ENCODE results near the gene GRK6.
A peak's percentile ranks its signal among the peaks of the same experiment; 100 is the strongest.

GRK6 gene

DNA sequence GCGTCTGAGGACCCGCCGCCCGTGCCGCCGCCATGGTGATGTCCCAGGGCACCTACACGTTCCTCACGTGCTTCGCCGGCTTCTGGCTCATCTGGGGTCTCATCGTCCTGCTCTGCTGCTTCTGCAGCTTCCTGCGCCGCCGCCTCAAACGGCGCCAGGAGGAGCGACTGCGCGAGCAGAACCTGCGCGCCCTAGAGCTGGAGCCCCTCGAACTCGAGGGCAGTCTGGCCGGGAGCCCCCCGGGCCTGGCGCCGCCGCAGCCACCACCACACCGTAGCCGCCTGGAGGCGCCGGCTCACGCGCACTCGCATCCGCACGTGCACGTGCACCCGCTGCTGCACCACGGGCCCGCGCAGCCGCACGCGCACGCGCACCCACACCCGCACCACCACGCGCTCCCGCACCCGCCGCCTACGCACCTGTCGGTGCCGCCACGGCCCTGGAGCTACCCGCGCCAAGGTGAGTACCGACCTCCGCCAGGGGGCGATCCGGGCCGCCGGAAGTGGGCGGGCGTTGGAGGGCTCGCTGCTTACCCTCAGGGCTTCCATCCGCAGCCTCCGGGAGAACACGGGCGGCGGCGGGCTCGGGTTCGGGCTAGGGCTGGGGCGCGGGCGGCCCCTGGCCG lies 28.7 kb downstream of the GRK6 start:
- DNase-seq, result peak; percentile 87

DNA sequence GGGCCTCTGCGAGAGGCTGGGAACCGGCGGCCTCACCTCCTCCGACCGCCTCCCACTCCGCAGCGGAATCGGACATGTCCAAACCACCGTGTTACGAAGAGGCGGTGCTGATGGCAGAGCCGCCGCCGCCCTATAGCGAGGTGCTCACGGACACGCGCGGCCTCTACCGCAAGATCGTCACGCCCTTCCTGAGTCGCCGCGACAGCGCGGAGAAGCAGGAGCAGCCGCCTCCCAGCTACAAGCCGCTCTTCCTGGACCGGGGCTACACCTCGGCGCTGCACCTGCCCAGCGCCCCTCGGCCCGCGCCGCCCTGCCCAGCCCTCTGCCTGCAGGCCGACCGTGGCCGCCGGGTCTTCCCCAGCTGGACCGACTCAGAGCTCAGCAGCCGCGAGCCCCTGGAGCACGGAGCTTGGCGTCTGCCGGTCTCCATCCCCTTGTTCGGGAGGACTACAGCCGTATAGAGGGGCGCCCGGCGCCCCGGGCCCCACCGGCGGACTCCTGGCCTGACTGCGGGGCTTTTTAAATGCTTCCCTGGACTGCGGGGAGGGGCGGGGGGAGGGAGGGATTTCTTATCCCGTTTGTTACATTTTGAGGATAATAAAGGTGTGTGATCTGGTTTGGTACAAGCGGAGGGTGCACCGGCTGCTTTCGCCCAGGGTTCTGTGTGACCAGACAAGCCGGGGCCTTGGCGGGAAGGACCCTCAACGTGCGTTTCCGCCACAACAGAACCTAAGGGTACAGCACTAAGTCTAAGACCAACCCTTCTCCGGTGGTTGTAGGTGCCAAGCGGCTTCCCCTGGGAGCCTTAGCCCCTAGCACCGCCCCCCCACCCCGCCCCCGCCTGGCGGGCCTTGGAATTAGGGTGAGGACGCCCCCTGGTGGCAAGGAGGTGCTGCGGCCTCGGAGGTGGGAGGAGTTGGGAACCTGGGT lies 29.4 kb downstream of the GRK6 start:
- DNase-seq, result peak; percentile 96

DNA sequence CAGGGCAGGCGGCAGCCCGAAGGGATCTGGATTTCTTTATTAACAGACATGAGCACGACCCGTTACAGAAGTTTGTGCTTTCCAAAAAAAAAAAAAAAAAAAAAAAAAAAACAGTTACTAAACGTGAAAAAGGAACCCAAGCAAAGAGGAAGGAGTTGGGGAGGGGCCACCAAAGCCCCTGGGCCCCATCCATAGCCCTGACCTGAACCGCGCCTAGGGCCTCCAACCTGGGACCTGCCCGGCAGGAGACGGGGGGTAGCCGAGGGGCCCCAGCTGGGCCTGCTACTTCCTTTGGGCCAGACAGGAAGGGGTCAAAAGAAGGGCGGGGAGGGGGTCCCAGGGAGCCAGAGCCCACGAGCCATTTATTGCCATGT lies 30.1 kb downstream of the GRK6 start:
- no peak for DNase-seq

DNA sequence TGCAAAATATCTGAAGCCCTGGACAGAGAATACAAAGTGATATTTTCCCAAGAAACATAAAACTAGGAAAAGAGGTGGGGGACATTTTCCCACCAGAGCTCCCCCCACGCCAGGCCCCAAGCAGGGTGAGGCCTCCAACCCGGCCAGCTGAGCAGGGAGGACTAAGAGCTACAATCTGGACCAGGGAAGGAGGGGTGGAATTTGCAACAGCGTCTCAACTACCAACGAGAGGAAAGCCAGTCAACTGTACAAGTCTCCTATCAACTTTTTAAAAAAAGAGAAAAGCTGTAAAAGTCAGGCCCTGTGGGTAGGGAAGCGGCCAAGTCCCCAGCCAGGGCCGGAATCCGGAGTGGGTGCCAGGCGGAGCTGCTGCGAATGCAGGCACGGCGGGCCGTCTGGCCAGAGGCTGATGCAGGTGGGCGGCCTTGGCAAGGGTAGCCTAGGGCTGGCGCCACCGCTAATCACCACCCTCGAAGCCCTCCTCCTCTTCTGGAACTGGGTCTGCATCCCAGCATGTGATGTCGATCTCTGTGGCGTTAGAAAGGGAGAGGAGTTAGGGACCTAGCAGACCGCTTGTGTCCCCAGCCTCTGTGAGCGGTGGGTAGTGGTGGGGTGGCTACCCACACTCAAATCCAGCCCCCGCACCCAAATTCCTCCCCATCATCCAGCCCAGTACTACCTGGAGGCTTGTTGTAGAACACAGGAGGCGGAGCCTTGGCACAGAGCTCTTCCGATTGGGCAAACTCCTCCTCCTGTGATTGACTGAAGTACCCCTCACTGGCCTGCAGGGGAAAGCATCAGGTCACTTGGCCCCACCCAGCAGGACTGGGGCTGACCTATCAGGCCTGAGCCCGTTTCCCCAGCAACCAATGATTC lies 30.7 kb downstream of the GRK6 start:
- DNase-seq, result peak; percentile 98

DNA sequence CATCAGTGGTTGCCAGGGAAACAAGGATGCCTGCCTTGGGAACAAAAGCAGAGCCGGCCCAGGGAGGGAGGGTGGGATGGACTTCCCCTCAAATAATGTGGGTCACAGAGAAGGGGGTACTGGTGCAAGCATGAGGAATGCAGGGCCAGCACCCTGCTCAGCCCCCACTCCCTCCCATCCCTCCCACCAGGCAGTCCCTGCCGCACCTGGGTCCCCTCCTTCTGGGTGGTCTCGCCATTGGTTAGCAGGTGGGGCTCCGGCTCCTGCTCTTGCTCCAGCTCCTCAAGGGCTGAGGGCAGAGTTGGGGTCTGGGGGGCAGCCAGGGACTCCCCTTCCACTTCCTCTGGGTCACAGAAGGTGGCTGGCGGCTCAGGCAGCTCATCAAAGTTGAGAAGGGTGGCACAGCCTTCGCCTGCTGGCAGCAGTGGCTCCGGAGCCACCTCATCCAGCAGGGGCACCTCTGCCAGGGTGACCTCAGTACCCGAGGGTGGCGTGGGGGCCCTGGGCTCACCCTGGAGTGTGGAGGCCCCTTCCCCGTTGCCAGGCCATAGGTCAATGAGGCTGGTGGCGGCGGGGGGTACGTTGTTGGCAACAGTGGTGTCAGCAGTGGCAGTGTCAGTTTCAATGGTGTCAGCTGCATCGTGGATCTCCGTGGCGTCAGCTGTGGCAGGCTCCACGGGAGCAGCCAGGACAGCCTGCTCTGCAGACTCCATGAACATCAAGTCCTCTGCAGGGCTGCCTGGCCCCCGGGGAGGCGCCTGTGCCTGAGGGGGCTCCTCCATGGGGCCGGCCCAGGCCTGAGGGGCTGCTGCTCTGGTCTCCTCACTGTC lies 31.6 kb downstream of the GRK6 start:
- DNase-seq, result no peak

DNA sequence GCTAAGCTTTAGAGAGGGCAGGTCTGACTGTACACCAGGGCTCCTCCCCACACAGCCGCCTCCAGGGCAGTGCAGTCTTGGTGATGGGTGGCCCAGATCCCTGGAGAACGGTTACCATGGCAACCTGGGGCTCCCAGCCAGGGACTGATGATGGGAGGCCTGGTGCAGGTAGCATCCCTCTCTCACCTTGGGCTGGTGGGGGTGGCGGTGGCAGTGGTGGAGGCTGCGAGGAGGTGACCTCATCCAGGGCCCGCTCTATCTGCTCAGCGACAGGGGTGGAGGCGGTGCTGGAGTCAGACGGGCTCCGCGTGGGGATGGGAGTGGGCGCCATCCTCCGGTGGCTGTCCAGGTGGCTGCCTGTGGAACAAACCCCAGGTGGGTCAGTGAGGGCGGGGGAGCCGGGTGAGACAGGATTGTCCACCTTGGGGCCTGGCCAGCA lies 32.5 kb downstream of the GRK6 start:
- no peak for DNase-seq

DNA sequence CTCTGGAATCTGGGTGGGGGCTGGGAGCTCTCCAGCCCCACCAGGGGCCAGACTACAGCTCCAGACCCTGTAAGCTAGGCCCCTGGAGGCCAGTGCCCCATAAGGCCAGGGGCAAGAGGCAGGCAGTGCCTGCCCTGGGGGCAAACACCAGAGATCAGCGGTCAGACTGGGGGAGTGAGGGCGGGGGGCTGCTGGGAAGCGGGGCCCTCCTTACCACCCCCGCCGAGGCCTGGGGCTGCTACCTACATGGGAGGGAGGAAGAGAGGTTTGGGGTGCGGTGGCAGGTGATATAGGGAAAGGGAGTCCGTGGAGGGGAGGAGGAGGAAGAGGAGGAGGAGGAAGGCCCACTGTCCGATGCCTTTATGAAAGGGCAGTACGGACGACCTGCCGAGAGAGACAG lies 32.9 kb downstream of the GRK6 start:
- DNase-seq, result no peak

DNA sequence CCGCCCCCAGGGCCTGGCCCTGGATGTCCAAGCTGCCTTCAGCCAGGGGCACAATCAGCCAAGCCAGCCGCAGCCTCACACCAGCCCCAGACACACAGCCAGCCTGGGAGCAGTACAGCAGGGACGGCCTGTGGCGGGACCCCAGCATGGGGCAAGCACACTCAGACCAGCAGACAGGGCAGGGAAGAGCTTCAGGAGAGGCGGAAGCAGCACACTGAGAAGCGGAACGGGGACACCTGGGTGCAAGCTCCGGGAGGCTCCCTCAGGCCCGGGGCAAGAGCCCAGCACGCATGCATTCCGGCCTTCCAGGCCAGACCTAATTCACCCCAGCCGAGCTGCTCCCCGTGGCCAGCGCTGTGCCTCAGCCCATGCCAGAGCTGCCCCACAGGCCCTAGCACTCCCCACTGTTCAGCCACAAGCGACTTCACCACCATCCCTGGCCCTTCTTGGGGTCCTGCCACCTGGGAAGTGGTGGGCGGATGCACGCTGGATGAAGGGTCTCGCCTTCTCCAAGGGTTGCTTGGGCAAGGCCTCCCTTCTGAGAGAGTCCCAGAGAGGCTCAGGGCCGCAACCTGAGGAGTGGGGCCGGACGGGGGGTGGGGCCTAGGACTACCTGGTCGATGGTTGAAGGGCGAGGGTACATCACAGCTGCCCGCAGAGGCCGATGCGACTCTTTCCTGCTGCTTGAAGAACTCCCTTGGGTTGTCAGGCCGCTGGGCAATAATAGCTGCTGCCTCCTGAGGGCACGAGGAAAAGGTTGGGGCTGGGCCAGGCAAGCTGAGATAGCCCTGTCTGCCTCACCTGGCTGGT lies 33.5 kb downstream of the GRK6 start:
- no peak for DNase-seq

DNA sequence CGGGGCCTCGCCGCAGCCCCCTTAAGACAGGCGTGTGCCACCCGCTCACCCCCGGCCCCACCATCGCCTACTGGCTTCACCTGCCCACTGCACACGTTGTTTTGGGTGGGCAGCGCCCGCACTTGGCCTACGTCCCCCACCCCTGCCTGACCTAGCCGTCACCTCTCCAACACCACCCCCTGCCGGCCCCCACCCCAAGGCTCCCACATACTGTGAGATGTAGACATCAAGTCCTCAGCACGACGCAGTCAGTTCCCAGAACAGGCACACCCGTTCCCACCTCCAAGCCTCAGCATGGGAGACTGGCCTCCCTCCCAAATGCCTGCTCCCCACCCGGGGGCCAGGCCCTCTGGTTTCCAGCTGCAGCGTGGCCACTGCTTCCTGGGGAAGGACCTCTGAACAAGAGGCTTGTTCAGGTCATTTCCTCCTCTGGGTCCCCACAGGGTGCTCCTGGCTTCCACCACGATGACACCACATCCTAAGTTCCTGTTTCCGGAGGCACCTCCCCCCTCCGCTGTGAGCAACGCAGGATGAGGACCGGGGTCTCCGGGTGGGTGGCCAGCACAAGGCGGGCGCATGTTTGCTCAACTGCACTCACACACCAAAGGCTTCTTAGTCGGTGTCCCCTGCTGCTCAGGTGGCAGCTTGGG lies 35.7 kb downstream of the GRK6 start:
- DNase-seq, result peak; percentile 67

DNA sequence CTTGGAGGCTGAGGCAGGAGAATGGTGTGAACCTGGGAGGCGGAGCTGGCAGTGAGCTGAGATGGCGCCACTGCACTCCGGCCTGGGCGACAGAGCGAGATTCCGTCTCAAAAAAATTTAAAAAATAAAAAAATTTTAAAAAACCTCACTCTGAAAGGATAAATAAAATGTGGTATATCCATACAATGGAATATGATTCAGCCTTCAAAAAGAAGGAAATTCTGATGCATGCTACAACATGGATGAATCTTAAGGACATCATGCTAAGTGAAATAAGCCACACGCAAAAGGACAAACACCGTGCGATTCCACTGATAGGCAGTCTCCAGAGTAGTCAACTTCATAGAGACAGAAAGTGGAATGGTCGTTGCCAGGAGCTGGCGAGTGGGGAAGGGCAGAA lies 38.6 kb downstream of the GRK6 start:
- no peak for DNase-seq

DNA sequence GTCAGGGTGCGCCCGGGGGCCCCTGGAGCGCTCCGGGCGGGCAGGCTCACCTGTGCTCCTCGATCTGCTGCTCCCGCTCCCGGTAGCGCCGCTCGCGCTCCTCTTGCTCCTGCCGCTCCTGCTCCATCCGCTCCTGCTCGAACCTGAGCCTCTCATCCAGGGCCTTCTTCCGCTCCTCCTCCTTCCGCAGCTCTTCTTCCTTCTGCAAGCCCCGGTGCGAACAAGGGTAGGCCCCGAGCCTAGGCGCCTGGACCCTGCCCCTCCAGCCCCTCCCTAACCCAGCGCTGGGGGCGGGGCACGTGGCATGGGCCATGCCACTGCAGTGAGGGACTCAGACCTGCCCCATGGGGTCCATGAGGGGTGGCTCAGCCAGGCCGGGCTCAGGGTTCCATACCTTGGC lies 40.4 kb downstream of the GRK6 start:
- DNase-seq, result no peak

DNA sequence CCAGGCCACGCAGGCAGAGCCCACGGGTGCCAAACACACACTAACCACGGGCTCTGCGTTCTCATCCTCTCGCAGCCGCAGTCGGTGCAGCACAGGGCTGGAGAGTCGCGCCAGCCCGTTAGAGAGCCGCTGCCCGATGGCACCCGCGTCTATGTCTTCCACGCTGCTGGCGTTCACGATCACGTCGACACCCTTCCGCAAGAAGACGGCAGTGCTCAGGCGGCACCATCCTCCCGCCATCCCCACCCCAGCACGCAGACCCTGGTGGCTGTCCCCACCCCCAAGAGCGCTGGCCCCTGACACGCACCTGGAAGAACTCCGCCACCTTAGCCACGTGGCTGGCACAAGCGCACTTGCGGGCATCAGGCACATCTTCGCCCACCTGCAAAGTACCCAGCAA lies 41.0 kb downstream of the GRK6 start:
- DNase-seq, result no peak

DNA sequence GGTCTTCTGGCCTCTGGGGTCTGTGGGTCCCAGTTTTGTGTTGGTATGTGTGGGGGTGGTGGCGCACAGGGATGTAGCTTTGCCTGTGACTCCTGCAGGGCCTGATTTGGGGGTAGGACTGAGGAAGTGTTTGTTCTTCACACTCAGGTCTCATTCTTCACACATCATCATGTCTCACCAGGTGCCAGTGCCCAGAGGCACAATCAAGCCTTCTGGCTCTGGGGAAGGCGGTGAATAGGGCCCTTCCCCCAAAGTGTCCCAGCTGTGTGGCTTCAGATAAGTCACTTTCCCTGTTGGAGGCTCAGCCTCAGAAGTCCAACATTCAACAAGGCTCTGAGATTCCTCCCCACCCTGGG lies 41.8 kb downstream of the GRK6 start:
- no peak for DNase-seq

DNA sequence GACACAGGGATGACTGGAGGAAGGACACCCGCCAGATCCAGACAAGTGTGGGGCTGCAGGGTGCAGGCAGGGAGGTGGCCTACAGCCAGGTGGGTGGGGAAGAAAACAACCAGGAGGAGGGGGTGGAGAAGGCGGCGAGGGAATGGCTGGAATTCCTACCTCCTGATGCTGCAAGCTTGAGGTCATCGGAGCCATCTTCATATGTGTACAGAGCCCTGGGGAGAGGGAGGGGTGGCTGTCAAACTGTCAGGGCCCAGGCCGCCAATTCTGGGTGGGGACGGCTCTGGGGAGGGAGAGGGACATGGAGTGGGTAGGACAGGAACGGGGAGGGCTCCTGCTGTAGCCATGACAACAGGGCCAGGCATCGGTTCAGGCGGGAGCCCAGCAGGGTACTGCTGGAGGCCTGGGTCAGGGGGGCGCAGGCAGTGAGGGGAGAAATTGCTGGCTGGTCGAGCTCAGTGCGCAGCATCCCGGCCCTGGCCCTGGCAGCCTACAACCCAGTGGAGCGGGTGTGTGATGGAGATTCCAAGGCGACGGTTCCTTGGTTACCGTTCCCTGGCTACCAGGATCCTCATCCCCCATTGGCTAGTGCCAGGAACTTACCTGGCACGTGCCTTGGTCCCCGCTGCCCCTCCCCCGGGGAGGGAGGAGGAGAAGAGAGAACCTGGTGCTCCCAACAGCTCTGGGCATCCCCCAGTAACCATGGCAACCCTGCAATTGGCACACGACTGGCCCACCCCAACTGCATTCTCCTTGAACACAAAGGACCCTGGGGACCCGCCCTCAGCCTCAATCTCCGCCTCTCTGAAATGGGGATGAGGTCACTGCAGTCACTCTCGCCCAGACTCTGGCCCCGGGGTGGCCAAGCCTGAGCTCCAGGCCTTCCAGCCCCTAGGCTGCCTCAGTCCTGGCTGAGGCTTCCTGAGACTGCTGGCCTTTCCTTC lies 42.5 kb downstream of the GRK6 start:
- DNase-seq, result no peak

DNA sequence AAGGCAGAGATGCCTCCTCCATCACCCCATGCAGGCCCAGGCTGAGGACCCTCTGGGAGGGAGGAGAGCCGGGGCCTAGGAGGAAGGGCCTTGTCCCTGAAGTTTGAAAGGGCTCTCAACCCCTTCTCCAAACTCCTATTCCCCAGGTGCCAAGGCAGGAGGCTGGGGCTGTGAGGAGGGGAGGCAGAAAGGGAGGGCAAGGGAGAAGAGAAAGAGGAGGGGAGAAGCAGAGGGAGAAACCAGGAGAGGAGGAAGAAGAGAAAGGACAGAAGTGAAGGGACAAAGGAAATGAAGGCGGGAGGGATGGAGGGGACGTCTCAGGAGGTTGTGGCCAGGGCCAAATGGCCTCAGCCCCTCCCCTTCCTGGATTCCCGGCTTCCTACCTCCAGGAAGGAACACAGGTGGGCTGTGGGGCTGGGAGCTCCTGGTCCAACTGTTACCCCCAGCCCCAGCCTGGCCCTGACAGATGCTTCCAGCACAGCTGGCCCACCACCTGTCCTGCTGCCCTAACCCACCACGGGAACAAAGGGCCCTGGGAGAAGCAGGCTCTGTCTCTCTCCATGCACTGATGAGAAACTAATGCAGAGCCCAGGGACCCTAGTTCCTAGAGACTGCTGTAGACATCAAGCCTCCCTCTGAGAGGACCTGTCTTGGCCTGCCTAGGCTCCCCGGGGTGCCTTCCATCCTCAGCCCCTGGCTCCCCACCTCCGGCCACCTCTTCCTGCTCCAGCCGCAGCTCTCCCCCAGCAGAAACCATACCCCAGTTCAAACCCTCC lies 43.5 kb downstream of the GRK6 start:
- DNase-seq, result no peak

DNA sequence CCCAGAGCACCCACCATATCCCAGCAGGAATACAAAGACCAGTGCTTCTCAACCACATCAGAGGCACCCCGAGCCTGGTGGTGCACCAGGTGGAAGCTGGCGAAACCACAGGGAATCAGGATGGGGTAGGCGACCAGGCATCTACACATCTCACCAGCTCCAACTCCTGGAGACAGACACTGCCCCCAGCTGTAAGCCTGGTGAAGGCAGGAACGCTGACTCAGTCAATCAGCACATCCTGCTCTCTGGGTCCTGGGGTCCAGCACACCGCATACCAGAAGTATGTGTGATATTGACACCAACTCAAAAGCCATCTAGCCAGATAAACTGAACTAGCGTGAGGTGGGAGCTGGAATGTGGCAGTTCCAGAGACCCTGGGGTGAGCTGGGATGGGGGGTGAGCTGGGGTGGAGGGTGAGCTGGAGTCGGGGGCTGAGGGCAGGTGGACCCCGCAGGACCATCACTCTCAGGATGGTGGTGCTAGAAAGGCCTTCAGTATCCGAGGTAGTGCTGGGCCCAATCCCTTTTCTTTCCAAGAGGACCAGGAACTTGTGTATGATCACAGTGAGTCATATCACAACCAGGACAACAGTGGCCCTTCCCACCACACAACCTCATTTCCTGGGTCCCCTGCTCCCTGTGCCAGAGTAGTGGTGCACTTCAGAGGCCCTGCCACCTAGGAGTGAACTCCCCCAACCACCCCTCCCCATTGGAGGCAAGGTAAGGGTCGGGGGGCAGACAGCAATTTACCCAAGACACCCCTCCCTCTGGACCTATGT lies 44.5 kb downstream of the GRK6 start:
- DNase-seq, result no peak

DNA sequence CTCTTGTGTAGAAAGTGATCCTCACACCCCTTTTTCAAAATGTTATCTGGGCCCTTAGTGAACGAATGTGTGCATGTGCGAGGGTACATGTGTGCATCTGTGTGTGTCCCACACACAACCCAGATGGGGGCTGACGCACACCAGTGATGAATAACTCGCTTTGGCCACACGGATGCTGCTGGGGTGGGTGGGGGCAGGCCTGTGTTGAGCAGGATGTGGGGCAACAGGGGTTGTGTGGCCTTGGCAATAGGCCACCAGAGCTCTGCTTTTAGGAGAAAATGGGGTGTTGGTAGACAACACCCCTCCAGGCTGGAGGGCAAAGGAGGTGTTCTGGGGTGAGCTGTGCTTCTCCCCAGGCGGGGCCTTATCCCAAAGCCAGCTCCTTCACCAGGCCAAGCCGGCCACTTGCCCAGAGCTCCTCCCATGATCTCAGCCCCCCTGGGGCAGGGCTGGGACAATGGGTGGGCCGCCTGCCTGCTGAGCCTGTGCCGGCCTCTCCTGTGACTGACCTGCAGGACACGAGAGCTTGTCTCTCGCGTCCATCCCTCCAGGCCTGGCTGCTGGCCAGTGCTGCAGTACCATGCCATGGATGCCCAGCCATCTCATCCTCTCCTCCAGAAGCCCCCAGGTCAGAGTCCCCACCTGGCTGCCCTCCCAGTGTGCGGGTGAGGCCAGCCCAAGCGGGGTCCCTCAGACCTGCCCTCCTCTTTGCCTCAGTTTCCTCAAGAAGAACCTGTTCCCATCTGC lies 45.3 kb downstream of the GRK6 start:
- peak; percentile 40 for DNase-seq

Measured in hematopoietic multipotent progenitor cell treated with erythropoietin and hydrocortisone succinate and interleukin-3 and kit ligand, for 4 days (in vitro differentiated cells).